HG02571 (cell line): ENCODE data around the gene MCC.
A peak's percentile ranks its signal among the peaks of the same experiment; 100 is the strongest.

ENCODE experiments used
- ATAC-seq: cut with Tn5 transposase; IDR thresholded peaks from one replicate; pipeline ENCODE4 v1.9.1; 2021; ENCODE audit warnings: mild to moderate bottlenecking, moderate library complexity; ENCODE audit not compliant: unreplicated experiment

Gene MCC

DNA sequence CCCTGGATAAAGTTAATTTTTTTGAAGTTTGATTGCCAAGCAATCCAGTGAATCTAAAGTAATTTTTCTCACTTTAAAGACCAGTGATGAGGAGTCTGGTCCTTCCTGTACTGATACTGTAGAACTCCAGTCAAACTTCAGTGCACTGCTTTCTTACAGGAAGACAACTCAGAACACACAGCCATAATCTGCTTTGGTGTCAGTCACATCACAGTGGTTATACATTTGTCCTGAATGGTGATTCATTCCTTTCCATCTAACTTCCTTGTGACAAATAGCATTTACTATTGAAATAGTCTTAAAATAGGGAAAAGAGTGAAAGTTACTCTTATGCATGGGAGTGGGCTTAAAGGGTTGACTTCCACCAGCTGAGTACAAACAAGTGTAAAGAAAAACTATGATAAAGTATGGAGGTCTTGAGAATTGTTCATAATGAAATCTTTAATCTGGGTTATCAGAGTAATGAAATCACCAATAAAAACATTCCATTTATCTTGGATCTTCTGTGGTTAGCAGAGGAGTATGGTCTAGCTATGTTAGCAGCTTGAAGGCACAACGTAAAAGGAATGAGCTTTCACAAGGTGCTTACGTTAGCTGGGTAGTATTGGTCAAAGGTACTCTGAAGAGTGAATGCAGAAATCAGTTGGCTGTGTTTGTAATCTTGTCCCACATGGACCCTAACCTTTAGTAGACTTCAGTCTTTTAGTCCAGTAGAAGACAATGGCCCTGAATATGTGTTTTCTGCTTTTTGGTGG, 470.2 kb downstream of the MCC start:
- no peak for ATAC-seq

DNA sequence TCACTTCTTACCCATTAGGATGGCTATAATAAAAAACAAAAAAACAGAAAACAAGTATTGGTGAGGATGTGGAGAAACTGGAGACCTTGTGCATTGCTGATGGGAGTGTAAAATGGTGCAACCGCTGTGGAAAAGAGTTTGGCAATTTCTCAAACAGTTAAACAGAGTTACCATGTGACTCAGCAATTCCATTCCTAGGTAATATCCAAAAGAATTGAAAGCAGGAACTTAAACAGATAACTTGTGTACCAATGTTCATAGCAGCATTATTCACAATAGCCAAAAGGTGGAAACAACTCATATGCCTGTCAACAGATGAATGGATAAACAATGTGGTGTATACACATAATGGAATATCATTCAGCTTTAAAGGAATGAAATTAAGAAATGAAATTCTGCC, 482.8 kb downstream of the MCC start:
- no peak for ATAC-seq

DNA sequence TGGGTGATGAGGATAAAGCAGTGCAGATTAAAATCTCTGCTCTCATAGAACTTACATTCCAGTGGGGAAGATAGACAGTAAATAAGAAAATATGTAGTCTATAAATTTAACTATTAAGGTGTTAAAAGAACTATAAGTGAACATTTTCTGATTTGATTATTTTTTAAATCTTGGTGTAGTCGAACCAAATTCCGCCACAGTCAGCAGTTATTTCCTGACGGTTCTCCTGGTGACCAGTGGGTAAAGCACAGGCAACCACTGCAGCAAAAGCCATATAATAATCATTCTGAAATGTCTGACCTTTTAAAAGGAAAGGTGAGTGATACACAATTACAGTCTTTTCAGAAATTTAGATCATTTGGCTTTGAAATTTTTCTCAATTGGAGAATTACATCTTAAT, 484.5 kb downstream of the MCC start:
- ATAC-seq = no peak

DNA sequence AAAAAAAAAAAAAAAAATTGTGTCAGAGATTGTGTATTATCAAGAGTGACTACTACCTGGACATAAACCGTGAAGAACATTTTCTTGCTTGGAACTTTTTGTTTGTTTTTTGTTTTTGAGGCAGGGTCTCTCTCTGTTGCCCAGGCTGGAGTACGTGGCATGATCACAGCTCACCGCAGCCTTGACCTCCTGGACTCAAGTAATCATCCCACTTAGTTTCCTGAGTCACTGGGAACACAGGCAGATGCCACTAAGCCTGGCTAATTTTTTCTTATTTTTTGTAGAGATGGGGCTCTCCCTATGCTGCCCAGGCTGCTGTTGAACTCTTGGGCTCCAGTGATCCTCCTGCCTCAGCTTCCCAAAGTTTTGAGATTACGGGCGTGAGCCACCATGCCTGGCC, 485.8 kb downstream of the MCC start:
- no peak for ATAC-seq

DNA sequence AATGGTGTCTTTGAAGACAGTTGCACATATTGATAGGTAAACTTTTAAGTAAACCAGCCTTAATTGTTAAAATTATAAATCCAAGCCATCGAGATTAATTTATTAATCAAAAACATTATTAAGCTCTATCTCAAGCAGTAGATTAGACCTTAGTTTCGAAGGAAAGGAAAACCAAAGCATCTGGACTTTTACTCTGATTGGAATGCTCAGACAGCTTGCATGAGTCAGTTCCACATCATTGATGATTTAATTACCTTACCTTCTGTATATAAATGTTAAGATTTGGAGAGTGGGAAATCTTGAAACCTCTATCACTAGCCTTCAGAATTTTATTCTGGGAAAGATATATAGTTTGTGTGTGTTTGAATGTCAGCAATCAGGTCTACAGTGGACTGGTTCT, 487.8 kb downstream of the MCC start:
- no peak for ATAC-seq

DNA sequence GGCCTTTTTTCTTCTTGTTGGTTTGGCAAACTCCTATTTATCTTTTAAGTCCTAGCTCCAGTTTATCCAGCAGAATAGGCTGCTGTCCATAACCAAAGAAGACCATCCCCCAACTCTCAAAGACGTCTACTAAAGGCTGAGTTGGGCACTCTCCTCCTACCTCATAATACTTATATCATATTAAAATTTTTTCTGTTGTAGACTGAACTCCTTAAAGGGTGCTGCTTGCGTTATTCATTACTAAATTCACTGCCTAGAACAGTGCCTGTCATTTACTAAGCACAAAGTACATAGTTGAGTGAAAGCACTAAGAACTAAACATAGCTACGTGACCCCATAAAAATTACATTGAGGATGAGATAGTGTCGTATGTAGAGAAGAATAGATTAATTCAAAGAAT, 490.0 kb downstream of the MCC start:
- ATAC-seq = no peak

DNA sequence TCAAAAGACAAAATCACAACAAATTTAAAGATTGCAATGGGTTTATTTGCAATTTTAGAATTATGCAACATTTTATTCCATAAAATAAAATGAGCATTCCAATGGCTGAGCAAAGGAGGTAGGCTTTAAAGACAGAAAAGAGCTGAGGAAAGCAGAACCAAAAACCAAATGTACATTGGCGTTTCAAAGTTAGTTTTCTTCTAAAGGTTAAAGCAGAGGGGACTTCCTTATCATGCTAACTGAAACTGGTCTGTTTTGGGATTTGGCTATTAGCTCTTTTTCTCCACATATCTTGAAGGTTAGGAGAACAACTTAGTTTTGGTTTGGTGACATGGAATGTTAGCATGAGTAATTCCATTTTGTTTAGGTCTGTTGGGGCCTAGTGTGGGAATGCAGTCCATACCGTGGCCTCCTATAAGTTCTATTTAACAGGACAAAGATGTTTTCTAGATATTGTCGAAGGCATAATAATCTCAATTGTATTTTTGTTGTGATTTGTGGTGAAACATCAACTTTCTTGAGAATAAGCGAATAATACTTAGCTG, 491.4 kb downstream of the MCC start:
- ATAC-seq = no peak

DNA sequence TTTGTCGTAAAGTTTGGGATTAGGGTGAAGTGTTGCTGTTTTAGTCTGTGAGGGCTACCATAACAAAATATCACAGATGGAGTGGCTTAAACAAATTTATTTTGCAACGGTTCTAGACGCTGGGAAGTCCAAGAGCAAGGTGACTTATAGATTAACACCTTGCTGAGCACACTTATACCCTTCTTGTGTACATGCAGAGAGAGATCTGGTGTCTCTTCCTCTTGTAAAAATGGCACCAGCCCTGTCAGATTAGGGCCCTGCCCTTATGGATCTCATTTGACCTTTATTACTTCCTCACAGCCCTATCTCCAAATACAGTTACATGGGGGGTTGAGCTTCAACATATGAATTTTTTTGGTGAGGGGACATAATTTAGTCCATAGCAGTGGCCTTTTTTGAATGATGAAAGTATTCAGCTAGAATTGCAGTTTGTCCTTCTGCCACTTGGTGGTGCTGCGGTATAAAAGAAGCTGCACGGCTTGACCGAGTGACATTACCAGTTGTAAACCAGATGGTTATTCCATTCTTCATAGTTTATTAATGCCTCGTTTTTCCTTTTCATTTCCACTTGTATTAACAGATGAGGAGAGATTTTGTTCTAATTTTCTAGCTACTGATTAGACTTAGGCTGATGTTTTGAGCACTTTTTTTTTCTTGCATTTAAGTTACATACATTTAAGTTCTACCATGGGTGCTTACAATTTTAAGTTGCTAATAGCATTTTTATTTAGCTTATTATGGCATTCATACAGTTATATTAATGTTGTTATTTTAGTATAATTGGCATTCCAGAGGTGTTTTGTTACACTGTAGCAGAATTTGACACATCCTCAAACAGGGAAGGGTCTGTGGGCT, 492.3 kb downstream of the MCC start:
- peak; percentile 78 for ATAC-seq

DNA sequence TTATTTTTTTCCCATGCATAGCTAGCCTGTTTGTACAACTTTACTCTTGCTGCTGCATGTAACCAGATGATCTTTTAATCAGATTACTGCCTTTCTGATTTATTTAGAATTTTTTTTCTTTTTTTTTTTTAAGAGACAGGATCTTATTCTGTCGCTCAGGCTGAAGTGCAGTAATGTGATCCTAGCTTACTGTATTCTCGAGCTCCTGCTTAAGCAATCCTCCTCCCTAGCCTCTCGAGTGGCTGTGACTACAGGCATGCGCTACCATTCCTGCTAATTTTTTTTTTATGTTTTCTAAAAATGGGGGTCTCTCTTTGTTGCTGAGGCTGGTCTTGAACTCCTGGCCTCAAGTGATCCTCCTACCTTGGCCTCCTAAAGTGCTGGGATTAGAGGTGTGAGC, 502.0 kb downstream of the MCC start:
- no peak for ATAC-seq

DNA sequence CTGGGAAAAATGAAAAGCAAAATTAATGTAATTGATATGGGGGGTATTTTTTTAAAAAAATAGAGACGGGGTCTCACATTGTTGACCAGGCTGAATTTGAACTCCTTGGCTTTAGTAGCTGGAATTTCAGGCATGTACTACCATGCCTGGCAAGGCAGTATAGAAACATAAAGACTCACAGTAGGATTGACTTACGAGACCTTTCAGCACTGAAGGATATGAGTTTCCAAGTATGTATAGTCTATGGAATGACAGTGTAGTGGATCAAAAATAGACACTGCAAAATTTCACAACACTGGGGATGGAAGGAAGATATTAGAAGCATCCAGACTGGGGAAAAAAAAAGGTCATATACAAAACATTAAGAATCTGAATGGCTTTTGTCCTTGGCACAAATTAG, 504.9 kb downstream of the MCC start:
- ATAC-seq = no peak

DNA sequence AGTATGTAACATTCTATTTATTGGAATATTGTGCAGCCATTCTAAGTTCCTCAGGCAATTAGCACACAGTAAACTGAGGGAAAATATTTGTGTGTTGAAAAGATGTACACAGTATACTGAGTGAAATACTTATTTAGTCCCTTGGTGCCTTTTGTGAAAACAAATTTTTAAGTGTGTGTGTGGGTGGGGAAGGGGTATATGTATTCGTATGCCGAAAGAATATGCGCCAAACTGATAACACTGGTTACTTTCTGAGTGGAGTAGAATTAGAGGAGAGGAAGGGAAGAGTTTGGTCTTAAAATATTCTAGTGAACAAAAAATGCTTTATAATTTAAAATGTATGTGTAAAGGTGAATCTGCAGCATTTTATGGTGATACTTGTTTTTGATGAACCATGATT, 508.5 kb downstream of the MCC start:
- ATAC-seq = no peak

DNA sequence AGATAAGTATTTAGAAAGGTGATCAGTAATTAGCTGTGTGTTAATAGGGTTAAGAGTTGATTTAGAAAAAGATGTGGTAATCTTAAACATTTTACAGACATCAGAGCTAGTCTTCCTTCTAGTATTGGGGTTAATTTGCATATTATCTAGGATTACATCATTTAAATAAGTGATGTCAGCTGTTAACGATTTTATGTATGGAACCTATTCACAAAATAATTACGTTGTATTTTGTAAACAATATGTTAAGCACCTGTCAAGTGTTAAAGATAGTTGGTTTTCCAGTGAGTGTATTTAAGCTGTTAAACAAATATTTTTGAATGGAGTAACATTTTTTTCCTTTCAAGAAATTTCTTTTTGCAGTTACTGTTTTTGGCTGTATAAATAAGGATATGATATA, 509.4 kb downstream of the MCC start:
- ATAC-seq = no peak

DNA sequence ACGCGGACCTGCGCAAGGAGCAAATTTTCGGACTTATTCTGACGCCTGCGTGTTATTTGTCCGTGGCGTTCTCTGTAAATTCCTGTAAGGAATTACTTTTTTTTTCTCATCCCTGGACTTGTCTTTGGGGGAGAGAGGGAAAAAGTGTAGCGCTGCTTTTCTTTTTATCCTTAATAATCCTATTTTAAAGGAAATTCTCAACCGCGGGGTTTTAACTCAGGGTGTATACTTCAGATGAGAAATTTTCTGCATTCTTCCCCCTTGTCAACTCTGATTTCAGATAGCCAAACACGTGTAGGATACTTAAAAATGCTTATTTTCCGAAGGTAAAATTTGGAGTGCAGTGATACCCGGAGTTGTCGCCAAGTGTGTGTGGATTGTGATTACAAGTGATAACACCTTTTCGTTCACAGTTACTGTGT, 510.8 kb downstream of the MCC start:
- ATAC-seq = no peak

DNA sequence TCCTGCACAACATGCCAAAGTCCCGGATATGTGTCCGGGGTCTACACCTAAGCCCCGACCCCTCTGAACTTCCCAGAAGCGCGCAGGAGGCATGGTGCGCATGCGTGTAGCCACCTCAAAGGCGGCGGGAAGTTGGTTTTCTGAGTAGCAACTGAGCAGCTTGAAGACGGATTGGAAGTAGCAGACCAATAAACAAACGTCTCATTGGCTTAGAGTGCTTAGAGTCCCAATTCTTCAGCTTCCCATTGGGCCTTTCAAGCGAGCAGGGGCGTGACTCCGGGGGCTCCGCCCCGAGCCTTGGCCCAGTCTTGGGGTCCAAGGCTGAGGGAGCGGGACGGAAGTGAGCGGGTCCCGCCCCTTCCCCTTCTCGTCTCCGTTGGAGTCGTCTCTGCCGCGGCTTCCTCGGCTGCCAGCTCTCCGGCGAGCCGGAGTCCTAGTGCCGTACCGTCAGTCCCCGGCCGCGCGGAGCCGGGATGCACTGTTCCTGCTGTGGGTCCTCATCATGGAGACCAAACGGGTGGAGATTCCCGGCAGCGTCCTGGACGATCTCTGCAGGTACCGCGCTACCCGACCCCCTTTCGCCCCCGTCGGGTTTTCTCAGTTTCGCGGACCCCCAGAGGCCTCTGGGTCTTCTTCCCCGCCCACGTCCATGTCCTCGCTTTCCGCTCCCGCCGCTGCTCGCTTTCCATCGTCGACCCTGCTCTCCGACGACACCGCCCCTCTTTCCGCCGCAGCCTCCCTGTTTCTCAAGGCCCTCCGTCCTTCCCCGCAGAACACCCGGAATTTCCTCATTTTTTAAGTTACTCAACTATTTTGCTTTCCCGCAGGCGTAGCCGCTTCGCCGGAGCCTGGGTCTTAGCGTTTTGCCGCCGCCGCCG, 511.6 kb downstream of the MCC start, which contains the start of gene DCP2:
Gene DCP2, plus strand, starts transcription at position 367 of the 878 bp plus-strand sequence. Its CDS starts 136 bp downstream, at position 503.
- peak; percentile 97 for ATAC-seq

DNA sequence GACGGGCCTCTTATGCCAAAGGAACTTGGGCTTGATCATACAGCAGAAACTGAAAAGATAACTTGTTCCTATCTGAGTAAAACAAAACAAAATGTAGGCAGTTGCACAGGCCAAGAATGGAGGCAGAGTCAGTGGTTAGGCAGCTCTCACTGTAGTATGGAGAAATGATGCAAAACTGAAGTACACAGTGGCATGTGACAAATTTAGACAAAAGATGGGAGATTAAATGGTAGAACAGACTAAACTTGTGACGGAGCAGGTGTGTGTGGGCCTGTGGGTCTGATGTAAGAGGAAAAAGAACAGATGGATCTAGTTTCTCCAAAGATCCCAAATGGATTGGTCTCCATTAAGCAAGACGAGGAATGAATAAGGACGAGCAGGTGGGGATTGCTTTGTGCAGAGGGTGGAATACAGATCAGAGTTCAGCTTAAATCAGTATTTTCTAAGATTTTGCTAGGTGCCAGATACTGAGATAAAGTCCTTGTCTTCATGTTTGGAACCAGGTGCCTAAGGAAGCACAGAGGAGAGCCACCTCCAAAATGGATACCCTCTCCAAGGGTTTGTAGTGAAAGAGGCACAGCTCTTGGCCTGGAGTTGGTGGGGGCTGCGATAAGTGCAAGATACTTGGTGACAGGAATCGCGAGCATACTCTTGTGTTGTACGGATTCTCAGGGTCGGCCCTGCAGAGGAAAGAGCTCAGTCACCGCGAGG, 512.4 kb downstream of the MCC start:
- peak; percentile 24 for ATAC-seq

DNA sequence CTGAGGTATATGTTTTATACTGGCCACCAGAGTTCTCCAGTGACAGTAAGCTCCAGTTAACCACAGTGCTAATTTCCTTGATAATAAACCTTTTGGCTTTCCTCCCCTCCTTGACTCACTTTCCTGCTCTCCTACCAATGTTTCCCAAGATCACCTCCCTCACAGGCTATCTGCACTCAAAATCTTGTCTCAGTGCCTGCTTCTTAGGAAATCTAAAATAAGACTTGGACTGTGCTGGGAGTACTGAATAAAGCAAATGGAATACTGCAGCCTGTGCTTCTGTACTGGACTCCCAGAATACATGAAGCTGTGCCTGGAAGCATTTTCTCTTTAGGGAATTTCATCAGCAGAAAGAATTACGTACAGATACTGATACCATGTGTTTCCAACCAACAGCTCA, 513.4 kb downstream of the MCC start:
- ATAC-seq = no peak

DNA sequence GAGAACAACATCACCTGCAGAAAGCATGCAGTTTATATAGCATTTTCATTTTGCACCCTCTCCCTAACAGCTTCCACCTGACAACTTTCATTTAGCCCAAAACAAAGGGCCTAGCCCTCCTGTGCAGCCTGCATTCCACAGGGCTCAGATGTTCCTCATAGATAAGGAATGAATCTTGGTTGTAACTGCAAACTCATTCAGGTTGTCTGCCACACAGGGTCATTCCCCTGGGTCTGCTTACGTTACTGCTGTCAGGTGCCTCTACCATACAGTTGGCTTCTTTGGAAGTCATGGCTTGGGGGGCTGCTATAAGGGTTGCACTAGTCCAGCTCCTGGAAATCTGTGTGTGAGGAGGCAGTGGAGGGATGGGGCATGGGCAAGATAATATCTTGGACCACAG, 514.3 kb downstream of the MCC start:
- ATAC-seq = no peak

DNA sequence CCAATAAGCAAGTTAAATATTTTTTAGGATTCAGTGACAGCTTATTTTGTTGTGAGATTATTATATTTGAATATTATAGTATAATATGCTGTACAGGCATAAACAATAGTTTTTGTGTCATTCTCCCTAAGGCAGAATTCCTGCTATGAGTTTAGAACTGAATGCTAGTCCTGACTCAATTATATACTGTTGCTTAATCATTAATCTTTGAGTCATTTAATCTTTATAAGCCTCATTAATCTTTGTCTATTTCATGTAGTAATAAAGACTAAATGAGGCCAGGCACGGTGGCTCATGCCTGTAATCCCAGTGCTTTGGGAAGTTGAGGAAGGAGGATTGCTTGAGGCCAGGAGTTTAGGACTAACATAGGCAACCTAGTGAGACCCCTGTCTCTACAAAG, 515.2 kb downstream of the MCC start:
- no peak for ATAC-seq
